RWPE2 (cell line): Measurements from ENCODE around the gene TRPM8.
A peak's percentile ranks its signal among the peaks of the same experiment; 100 is the strongest.
"Not testable (repeated sequence)": the region's sequence is repeated elsewhere in the genome, so short reads cannot be mapped to it uniquely, and the experiment has no call there.

Source experiments
- ATAC-seq: fragments of 200-7000 bp; cut with Tn5 transposase; 3 replicates; pipeline ENCODE4 v1.9.1; 2021; ENCODE audit warnings: low read depth
- DNase-seq: peaks from one replicate; pipeline ENCODE4 v3.0.0-alpha.2; 2020; ENCODE audit warnings: low spot score
- H3K27ac ChIP-seq: fragments of 450-650 bp; 2 replicates; pipeline ENCODE4 v1.5.1; 2017; ENCODE audit warnings: mild to moderate bottlenecking; ENCODE audit not compliant: poor library complexity, severe bottlenecking
- H3K27me3 ChIP-seq: fragments of 250-450 bp; sonication (Bioruptor Pico); 2 replicates; pipeline ENCODE4 v1.5.1; 2021; ENCODE audit warnings: mild to moderate bottlenecking, moderate library complexity; ENCODE audit not compliant: insufficient read depth, poor library complexity, severe bottlenecking
- H3K36me3 ChIP-seq: fragments of 250-450 bp; sonication (Bioruptor Pico); 2 replicates; pipeline ENCODE4 v1.5.1; 2020; ENCODE audit warnings: low read depth, mild to moderate bottlenecking, moderate library complexity
- H3K4me1 ChIP-seq: fragments of 250-450 bp; sonication (Bioruptor Pico); 2 replicates; pipeline ENCODE4 v1.5.1; 2021; ENCODE audit warnings: mild to moderate bottlenecking, moderate library complexity; ENCODE audit not compliant: insufficient read depth, poor library complexity, severe bottlenecking
- H3K4me3 ChIP-seq: fragments of 250-450 bp; sonication (Bioruptor Pico); 2 replicates; pipeline ENCODE4 v1.5.1; 2021; ENCODE audit warnings: mild to moderate bottlenecking, moderate library complexity; ENCODE audit not compliant: severe bottlenecking
- H3K9me3 ChIP-seq: fragments of 250-450 bp; sonication (Bioruptor Pico); 2 replicates; pipeline ENCODE4 v1.5.1; 2021; ENCODE audit warnings: mild to moderate bottlenecking, moderate library complexity; ENCODE audit not compliant: severe bottlenecking
- TF ChIP-seq, protein P1 (sequence below): fragments of 450-650 bp; IDR thresholded peaks from one replicate; pipeline ENCODE4 v1.5.1; 2017; ENCODE audit warnings: mild to moderate bottlenecking, moderate library complexity; ENCODE audit not compliant: poor library complexity, severe bottlenecking

Gene TRPM8

DNA sequence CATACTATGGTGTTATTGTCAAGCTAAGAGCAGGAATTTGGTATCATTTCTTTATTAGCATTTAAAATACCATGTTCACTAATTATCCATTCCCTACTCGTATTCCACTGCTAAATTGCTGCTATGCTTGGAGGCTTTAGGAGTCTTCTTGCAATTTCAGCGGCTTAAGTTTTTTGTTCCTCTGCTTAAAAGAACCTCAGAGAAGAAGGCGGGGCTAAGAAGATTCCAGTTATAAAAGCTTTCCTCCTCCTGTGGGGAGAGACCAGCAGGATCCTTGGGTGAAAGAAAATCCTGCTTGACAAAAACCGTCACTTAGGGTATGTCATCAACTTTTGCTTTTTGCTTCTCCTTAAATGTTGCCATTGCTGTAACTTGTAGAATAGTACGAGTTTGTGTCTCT is at the start of gene TRPM8:
TRPM8 (plus strand) TSS at position 258 of the 400 bp plus-strand sequence. CDS start 9,165 bp downstream, outside the sequence.
- DNase-seq (no peak), ATAC-seq (no peak)
- TF ChIP-seq, protein P1, sequence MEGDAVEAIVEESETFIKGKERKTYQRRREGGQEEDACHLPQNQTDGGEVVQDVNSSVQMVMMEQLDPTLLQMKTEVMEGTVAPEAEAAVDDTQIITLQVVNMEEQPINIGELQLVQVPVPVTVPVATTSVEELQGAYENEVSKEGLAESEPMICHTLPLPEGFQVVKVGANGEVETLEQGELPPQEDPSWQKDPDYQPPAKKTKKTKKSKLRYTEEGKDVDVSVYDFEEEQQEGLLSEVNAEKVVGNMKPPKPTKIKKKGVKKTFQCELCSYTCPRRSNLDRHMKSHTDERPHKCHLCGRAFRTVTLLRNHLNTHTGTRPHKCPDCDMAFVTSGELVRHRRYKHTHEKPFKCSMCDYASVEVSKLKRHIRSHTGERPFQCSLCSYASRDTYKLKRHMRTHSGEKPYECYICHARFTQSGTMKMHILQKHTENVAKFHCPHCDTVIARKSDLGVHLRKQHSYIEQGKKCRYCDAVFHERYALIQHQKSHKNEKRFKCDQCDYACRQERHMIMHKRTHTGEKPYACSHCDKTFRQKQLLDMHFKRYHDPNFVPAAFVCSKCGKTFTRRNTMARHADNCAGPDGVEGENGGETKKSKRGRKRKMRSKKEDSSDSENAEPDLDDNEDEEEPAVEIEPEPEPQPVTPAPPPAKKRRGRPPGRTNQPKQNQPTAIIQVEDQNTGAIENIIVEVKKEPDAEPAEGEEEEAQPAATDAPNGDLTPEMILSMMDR, result no peak
- no peaks in the 10 kb centered on the region for H3K9me3 ChIP-seq
- no peak within 1 kb of the TSS for H3K4me3 ChIP-seq
- H3K4me1 ChIP-seq, result no peaks in the 10 kb centered on the region
- H3K27ac ChIP-seq, result no peak within 1 kb of the TSS
- H3K27me3 ChIP-seq, result no peaks in the 10 kb centered on the region
- H3K36me3 ChIP-seq, result no peaks in the 10 kb centered on the region

DNA sequence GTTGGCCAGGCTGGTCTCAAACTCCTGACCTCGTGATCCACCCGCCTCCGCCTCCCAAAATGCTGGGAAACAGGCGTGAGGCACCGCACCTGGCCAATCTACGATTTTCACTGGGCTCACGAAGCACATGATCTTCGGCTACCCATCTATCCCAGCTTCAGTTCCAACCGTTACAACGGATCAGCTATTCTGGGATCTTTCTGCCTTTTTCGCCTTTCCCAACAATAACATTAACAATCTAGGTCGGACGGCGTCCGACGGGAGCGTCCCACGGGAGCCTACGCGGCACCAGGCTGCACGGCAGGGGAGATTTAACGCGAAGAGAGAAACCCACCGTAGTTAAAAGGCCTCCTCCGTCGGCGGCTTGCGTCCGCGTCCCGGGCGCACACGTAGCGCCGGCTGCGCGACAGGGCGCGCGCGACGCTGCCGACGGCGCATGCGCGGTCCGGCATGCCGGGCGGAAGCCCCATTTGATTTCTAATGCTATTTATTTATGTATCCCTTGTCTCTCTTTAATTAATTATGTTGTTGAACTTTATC is 49.1 kb upstream of the TRPM8 start, which contains the start of gene MSL3B:
MSL3B (minus strand) TSS at position 394 of the 540 bp plus-strand sequence.
- ATAC-seq, result peak; percentile 72
- Histone ChIP-seq H3K4me1 (peaks cover 3% of the 10 kb centered on the region), H3K27ac (peak within 1 kb of the TSS; percentile 35), H3K36me3 (peaks cover 35% of the 10 kb centered on the region), H3K4me3 (peak within 1 kb of the TSS; percentile 46), H3K27me3 (peaks cover 2% of the 10 kb centered on the region), H3K9me3 (peaks cover 3% of the 10 kb centered on the region)
- DNase-seq, result no peak
- TF ChIP-seq, protein P1, result no peak

DNA sequence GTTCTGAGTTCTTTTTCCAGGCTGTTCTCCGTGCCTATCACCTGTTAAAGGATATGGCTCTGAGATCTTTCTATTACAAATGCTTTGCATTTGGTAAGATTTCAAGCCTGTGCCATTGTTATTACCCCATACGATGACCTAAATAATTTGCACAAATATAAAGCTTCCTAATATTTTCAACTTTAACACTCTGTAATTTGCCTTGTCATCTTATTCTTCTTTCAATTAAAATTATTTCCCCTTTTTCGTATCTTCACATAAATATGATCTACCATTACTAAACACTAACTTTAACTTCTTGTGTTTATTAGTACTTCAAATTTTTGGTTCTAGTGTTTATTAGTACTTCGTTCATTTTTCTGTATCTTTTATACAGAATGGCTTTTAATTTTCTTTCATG is 45.7 kb upstream of the TRPM8 start:
- H3K4me3 ChIP-seq, result no peak overlapping the region
- no peak overlapping the region for H3K27ac ChIP-seq
- ATAC-seq (no peak), DNase-seq (no peak)
- TF ChIP-seq, protein P1, result no peak
- H3K27me3 ChIP-seq, result peaks cover 3% of the 10 kb centered on the region
- peaks cover 13% of the 10 kb centered on the region for H3K36me3 ChIP-seq
- H3K9me3 ChIP-seq, result peaks cover 3% of the 10 kb centered on the region
- H3K4me1 ChIP-seq, result peaks cover 3% of the 10 kb centered on the region

DNA sequence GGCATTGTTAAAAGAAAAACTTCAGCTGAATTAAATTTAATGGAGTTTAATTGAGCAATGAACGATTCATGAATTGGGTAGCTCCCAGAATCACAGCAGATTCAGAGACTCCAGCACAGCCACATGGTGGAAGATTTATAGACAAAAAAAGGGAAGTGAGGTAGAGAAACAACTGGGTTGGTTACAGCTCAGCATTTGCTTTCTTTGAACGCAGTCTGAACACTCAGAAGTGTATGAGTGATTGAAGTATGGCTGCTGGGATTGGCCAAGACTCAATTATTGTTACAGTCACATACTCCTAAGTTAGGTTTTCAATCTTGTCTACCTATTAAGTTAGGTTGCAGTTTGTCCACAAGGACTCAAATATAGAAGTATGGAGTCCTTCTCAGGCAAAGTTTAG is 45.0 kb upstream of the TRPM8 start:
- H3K27ac ChIP-seq, H3K27me3 ChIP-seq, DNase-seq, ATAC-seq, H3K36me3 ChIP-seq, H3K4me3 ChIP-seq, H3K4me1 ChIP-seq, H3K9me3 ChIP-seq: not testable (repeated sequence)

DNA sequence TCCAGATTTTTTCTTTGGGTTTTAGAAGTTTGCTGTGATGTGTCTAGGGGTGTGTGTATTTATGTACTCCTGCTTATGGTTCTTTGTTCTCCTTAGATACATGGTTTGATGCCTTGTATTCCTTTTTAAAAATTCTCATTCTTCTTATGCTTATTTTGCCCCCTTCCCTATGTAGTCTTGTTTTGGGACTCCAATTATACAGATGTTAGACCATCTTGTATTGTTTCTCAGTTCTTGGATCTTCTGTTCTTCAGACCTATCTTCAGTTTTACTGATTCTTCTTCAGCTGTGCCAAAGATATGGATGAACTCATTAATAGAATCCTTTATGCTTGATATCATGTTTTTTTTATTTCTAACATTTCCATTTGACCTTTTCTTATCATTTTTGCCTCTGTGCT is 34.8 kb upstream of the TRPM8 start:
- no peak overlapping the region for H3K27ac ChIP-seq
- peaks cover 3% of the 10 kb centered on the region for H3K9me3 ChIP-seq
- no peaks in the 10 kb centered on the region for H3K36me3 ChIP-seq
- no peaks in the 10 kb centered on the region for H3K4me1 ChIP-seq
- no peak for ATAC-seq
- no peaks in the 10 kb centered on the region for H3K27me3 ChIP-seq
- DNase-seq, result no peak
- TF ChIP-seq, protein P1, result no peak
- H3K4me3 ChIP-seq, result no peak overlapping the region
